Measurements from ENCODE around the gene MET. TPM values are rescaled to one million over a fixed set of nuclear protein-coding genes. Genes with fewer than 3 reads are reported as not detected.

The MET gene
- total RNA-seq, 1 experiment from 2014 or later: 242 TPM

- Mint-ChIP-seq H3K4me3 (ENCODE audit: low read depth, unreplicated experiment) (no peak overlapping the region), H3K4me1 (ENCODE audit: low read depth, unreplicated experiment) (peaks cover 22% of the 10 kb centered on the region), H3K36me3 (ENCODE audit: insufficient read depth, unreplicated experiment) (peaks cover 35% of the 10 kb centered on the region), H3K27me3 (ENCODE audit: unreplicated experiment) (no peaks in the 10 kb centered on the region), H3K27ac (ENCODE audit: unreplicated experiment) (no peak overlapping the region), H3K9me3 (ENCODE audit: low read depth, unreplicated experiment) (no peaks in the 10 kb centered on the region)
- TF ChIP-seq CTCF (IDR thresholded peaks at IDR 0.05; ENCODE audit: unreplicated experiment): no peak
- BruUV-seq (replicated peaks): no TSS peak
- CTCF ChIA-PET: no interaction called here
- intact Hi-C loops (cut with micrococcal nuclease; ENCODE audit: unreplicated experiment): no loop called here
- DNase-seq: no peak
These were observed 120.8 kb downstream of the MET start for GRCh38 chr7:116792813-116793212.

- Mint-ChIP-seq H3K27me3 (ENCODE audit: unreplicated experiment) (no peaks in the 10 kb centered on the region), H3K4me1 (ENCODE audit: low read depth, unreplicated experiment) (peaks cover 30% of the 10 kb centered on the region), H3K4me3 (ENCODE audit: low read depth, unreplicated experiment) (no peak overlapping the region), H3K27ac (ENCODE audit: unreplicated experiment) (peak overlapping the region; percentile 10), H3K36me3 (ENCODE audit: insufficient read depth, unreplicated experiment) (peaks cover 45% of the 10 kb centered on the region), H3K9me3 (ENCODE audit: low read depth, unreplicated experiment) (no peaks in the 10 kb centered on the region)
- DNase-seq: no peak
- BruUV-seq (replicated peaks): no TSS peak
- intact Hi-C loops (cut with micrococcal nuclease; ENCODE audit: unreplicated experiment): no loop called here
- no peak for TF ChIP-seq CTCF (IDR thresholded peaks at IDR 0.05; ENCODE audit: unreplicated experiment)
- CTCF ChIA-PET: interaction anchor here (0.6 to 0.7 kb wide), 2 partner anchors 77 to 427 kb away, joined by 4 read pairs; no protein-coding TSS in a partner anchor
These were observed 121.9 kb downstream of the MET start for GRCh38 chr7:116793795-116794340.

GRCh38 chr7:116796471-116796870 lies 124.5 kb downstream of the MET start:
- Mint-ChIP-seq H3K4me1 (ENCODE audit: low read depth, unreplicated experiment) (peaks cover 37% of the 10 kb centered on the region), H3K9me3 (ENCODE audit: low read depth, unreplicated experiment) (no peaks in the 10 kb centered on the region), H3K27me3 (ENCODE audit: unreplicated experiment) (no peaks in the 10 kb centered on the region), H3K27ac (ENCODE audit: unreplicated experiment) (no peak overlapping the region), H3K36me3 (ENCODE audit: insufficient read depth, unreplicated experiment) (peaks cover 48% of the 10 kb centered on the region), H3K4me3 (ENCODE audit: low read depth, unreplicated experiment) (no peak overlapping the region)
- CTCF ChIA-PET: interaction anchor here (0.7 kb wide), 1 partner anchor 16 kb away, joined by 3 read pairs; no protein-coding TSS in a partner anchor
- no peak for DNase-seq
- intact Hi-C loops (cut with micrococcal nuclease; ENCODE audit: unreplicated experiment): no loop called here
- no TSS peak for BruUV-seq (replicated peaks)
- TF ChIP-seq CTCF (IDR thresholded peaks at IDR 0.05; ENCODE audit: unreplicated experiment): no peak

GRCh38 chr7:116797612-116798011 lies 125.6 kb downstream of the MET start:
- peak; percentile 54 for DNase-seq
- Mint-ChIP-seq H3K9me3 (ENCODE audit: low read depth, unreplicated experiment) (no peaks in the 10 kb centered on the region), H3K27me3 (ENCODE audit: unreplicated experiment) (no peaks in the 10 kb centered on the region), H3K4me3 (ENCODE audit: low read depth, unreplicated experiment) (peak overlapping the region; percentile 29), H3K27ac (ENCODE audit: unreplicated experiment) (peak overlapping the region; percentile 85), H3K4me1 (ENCODE audit: low read depth, unreplicated experiment) (peaks cover 42% of the 10 kb centered on the region), H3K36me3 (ENCODE audit: insufficient read depth, unreplicated experiment) (peaks cover 42% of the 10 kb centered on the region)
- TSS peak; percentile 38 for BruUV-seq (replicated peaks)
- CTCF ChIA-PET: interaction anchor here (0.6 to 1.1 kb wide), 3 partner anchors 25 to 227 kb away, joined by 3 read pairs; no protein-coding TSS in a partner anchor
- no peak for TF ChIP-seq CTCF (IDR thresholded peaks at IDR 0.05; ENCODE audit: unreplicated experiment)
- intact Hi-C loops (cut with micrococcal nuclease; ENCODE audit: unreplicated experiment): no loop called here

All from Calu3 (cell line).